Stimulated activated CD4-positive, alpha-beta T cell treated with anti-CD3 and anti-CD28 coated beads, Interleukin-2, amount 100 ng/mL, for 4 hours (primary cell): ENCODE measurements around the gene NXT1.

Experiments used
- DNase-seq: peaks from one replicate; pipeline ENCODE4 v3.0.0-alpha.2; 2020; ENCODE audit warnings: low read depth

The NXT1 gene

GRCh38 chr20:23391707-23392310 lies 41.2 kb downstream of the NXT1 start:
- no peak for DNase-seq

- DNase-seq, result no peak
Observed at GRCh38 chr20:23393996-23394775, 43.6 kb downstream of the NXT1 start.

- DNase-seq, result no peak
Observed at GRCh38 chr20:23396950-23397627, 46.5 kb downstream of the NXT1 start.

- DNase-seq, result no peak
Observed at GRCh38 chr20:23397961-23398360, 47.4 kb downstream of the NXT1 start.

DNA sequence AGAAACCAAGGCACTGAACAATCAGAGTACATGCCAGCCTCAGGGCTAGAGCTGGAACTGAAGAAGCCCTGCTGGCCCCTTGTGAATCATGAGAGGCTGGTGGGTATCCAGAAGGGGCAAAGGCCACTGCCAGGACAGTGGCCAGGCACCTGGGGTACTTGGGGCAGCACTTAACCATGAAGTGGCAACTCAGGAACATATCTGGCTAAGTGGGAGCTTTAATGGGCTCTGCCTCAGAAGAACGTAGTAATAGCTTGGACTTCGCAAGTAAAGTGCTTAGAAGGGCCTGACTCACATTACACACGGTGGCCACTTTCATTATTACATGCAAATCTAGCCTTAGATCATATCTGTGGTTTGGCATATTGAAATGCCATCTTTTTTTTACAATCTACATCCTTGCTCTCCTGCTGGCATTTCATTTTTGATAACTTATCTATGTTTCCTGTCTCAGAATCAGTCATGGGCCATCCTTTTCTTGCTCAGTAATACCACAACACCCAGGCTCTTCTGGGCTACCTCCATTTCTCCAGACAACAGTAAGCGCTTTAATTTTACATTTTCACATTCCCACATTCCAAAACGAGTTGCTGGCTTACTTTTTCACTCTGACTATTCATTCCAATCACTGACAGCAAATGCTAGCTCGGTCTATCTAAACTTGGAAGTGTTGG lies 49.1 kb downstream of the NXT1 start:
- no peak for DNase-seq

GRCh38 chr20:23401051-23401450 lies 50.5 kb downstream of the NXT1 start:
- no peak for DNase-seq

- no peak for DNase-seq
Observed at GRCh38 chr20:23403751-23404150, 53.2 kb downstream of the NXT1 start.

GRCh38 chr20:23404196-23404595 lies 53.6 kb downstream of the NXT1 start:
- no peak for DNase-seq
